ENCODE measurements around the gene TMEM240. TPM values are rescaled to one million over a fixed set of nuclear protein-coding genes. Genes with fewer than 3 reads are reported as not detected.

TMEM240 gene
- total and polyA plus RNA-seq, 9 of the 15 experiments (the other 6 are each of a cell fraction or from before 2014, with no cell fraction given), result 0.24 to 2.0 (median 0.69) TPM; not detected in 5

- TF ChIP-seq, protein P1, sequence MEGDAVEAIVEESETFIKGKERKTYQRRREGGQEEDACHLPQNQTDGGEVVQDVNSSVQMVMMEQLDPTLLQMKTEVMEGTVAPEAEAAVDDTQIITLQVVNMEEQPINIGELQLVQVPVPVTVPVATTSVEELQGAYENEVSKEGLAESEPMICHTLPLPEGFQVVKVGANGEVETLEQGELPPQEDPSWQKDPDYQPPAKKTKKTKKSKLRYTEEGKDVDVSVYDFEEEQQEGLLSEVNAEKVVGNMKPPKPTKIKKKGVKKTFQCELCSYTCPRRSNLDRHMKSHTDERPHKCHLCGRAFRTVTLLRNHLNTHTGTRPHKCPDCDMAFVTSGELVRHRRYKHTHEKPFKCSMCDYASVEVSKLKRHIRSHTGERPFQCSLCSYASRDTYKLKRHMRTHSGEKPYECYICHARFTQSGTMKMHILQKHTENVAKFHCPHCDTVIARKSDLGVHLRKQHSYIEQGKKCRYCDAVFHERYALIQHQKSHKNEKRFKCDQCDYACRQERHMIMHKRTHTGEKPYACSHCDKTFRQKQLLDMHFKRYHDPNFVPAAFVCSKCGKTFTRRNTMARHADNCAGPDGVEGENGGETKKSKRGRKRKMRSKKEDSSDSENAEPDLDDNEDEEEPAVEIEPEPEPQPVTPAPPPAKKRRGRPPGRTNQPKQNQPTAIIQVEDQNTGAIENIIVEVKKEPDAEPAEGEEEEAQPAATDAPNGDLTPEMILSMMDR (IDR thresholded peaks at IDR 0.05 in 2 of 3, conservative IDR thresholded peaks at IDR 0.05 in 1 of 3; ENCODE audit: insufficient read depth in 2 of 3, low read depth in 1 of 3, low read length in 3 of 3), result peak; percentile 22 to 61 (median 61); a peak in 4 of 6 replicates
- TF ChIP-seq ZNF668 (CRISPR knock-in tag; IDR thresholded peaks at IDR 0.05) (no peak), MXI1 (IDR thresholded peaks at IDR 0.05; ENCODE audit: low read depth, low read length) (peak; percentile 1; the same call in 1 of the 2 replicates), L3MBTL2 (IDR thresholded peaks at IDR 0.05) (no peak; the same call in 1 of the 2 replicates), ETV6 (IDR thresholded peaks at IDR 0.05; ENCODE audit: borderline replicate concordance in 1 of 2, low read depth in 2 of 2, low read length in 1 of 2) (no peak), ETV6 (CRISPR knock-in tag; IDR thresholded peaks at IDR 0.05; ENCODE audit: borderline replicate concordance) (peak; percentile 62; the same call in 1 of the 2 replicates), CBFA2T2 (conservative IDR thresholded peaks at IDR 0.05) (no peak), RBM34 (IDR thresholded peaks at IDR 0.05; ENCODE audit: borderline replicate concordance, insufficient read depth, low read length) (0 out of 2 replicates have a peak, but pooled peaks have one; percentile 85), KAT7 (CRISPR knock-in tag; IDR thresholded peaks at IDR 0.05; ENCODE audit: borderline replicate concordance) (no peak), ARID1B (IDR thresholded peaks at IDR 0.05) (no peak), TRIM25 (IDR thresholded peaks at IDR 0.05; ENCODE audit: borderline replicate concordance) (no peak), GTF2E2 (tag; IDR thresholded peaks at IDR 0.05) (peak; percentile 93), RBFOX2 (IDR thresholded peaks at IDR 0.05; ENCODE audit: low read depth, low read length) (peak; percentile 98), ZNF253 (CRISPR knock-in tag; conservative IDR thresholded peaks at IDR 0.05) (no peak), MED1 (CRISPR knock-in tag; IDR thresholded peaks at IDR 0.05; ENCODE audit: borderline replicate concordance) (no peak), LARP7 (IDR thresholded peaks at IDR 0.05) (peak; percentile 11; the same call in 1 of the 2 replicates), EP400 (IDR thresholded peaks at IDR 0.05) (peak; percentile 85; the same call in 1 of the 2 replicates), ZNF445 (CRISPR knock-in tag; IDR thresholded peaks at IDR 0.05; ENCODE audit: low read depth) (no peak), CREB3 (tag; conservative IDR thresholded peaks at IDR 0.05; ENCODE audit: low read depth) (no peak), TRIM24 (IDR thresholded peaks at IDR 0.05) (no peak)
- TF ChIP-seq, protein P2, sequence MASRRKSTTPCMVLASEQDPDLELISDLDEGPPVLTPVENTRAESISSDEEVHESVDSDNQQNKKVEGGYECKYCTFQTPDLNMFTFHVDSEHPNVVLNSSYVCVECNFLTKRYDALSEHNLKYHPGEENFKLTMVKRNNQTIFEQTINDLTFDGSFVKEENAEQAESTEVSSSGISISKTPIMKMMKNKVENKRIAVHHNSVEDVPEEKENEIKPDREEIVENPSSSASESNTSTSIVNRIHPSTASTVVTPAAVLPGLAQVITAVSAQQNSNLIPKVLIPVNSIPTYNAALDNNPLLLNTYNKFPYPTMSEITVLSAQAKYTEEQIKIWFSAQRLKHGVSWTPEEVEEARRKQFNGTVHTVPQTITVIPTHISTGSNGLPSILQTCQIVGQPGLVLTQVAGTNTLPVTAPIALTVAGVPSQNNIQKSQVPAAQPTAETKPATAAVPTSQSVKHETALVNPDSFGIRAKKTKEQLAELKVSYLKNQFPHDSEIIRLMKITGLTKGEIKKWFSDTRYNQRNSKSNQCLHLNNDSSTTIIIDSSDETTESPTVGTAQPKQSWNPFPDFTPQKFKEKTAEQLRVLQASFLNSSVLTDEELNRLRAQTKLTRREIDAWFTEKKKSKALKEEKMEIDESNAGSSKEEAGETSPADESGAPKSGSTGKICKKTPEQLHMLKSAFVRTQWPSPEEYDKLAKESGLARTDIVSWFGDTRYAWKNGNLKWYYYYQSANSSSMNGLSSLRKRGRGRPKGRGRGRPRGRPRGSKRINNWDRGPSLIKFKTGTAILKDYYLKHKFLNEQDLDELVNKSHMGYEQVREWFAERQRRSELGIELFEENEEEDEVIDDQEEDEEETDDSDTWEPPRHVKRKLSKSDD (conservative IDR thresholded peaks at IDR 0.05; ENCODE audit: low read length), result no peak
Measured at GRCh38 chr1:1573843-1574720, 33.7 kb upstream of the TMEM240 start (continued).
